Ovary (tissue), 9 donors: Measurements from ENCODE around the gene VASH2. TPM values are rescaled to one million over a fixed set of nuclear protein-coding genes. Genes with fewer than 3 reads are reported as not detected.

Source experiments
- DNase-seq, 5 donors: peaks; one replicate each; pipeline ENCODE4 v3.0.0-alpha.2; 2019 to 2020
- H3K27ac ChIP-seq, 2 donors: fragments of 200-600 bp; one replicate each; pipeline versions ENCODE4 v1.5.1 to v1.8.0; 2019 to 2022
- H3K27me3 ChIP-seq: fragments of 200-600 bp; one replicate; pipeline ENCODE4 v1.8.0; 2022
- H3K36me3 ChIP-seq: fragments of 200-600 bp; sonication (generic); one replicate; pipeline ENCODE4 v1.5.1; 2019
- H3K4me1 ChIP-seq: one replicate; pipeline ENCODE4 v1.8.1; 2013; ENCODE audit warnings: mild to moderate bottlenecking, moderate library complexity; ENCODE audit not compliant: insufficient read depth
- H3K4me3 ChIP-seq: fragments of 200-600 bp; sonication (generic); one replicate; pipeline ENCODE4 v1.5.1; 2017
- H3K9me3 ChIP-seq, 2 donors: fragments of 200-600 bp in 1 of 2; sonication (generic) in 1 of 2; one replicate each; pipeline versions ENCODE4 v1.5.1 to v1.8.1; 2013 to 2019; ENCODE audit warnings: mild to moderate bottlenecking in 1 of 2, moderate library complexity in 1 of 2
- CTCF ChIP-seq, 3 donors: fragments of 450-650 bp in 2 of 3; fragments of 200-600 bp in 1 of 3; IDR thresholded peaks; one replicate each; pipeline versions ENCODE4 v1.5.1 to v1.8.0; 2016 to 2022; ENCODE audit warnings: antibody characterized with exemption in 3 of 3, mild to moderate bottlenecking in 1 of 3
- EP300 ChIP-seq: sonication (generic); formaldehyde crosslinking; IDR thresholded peaks from one replicate; pipeline ENCODE4 v1.6.1; 2017; ENCODE audit warnings: antibody characterized with exemption
- POLR2A ChIP-seq: fragments of 450-650 bp; IDR thresholded peaks from one replicate; pipeline ENCODE4 v1.6.1; 2017; ENCODE audit warnings: antibody characterized with exemption, mild to moderate bottlenecking, moderate library complexity
- WGBS, 3 donors: extraction: QIAGEN DNeasy Blood & Tissue Kit in 1 of 3; methylation state at CpG; one replicate each; pipeline versions ENCODE4 v1.1.5 to v1.1.7; 2013 to 2017; 5-methylcytosine and 5-hydroxymethylcytosine counted together
- intact Hi-C, 4 donors: fragments of 100-400 bp; cut with DNase I; formaldehyde crosslinking; loops; one replicate each; pipeline versions ENCODE4 v1.11.0 to v1.15.1; 2022 to 2023
- polyA plus RNA-seq, 2 donors: library from polyadenylated mRNA; stranded (reverse); fragments of 200-250 nt in 1 of 2; fragments of 350-450 nt in 1 of 2; fragmentation: Illumina TruSeq in 1 of 2; extraction: RNeasy Lipid Tissue Mini Kit (QIAGEN cat#74804) in 1 of 2; gene quantifications; one replicate each; pipeline ENCODE4 v1.2.3, GENCODE V29; 2013 to 2014
- total RNA-seq, 7 donors: library from RNA; depleted of rRNA in 2 of 7; stranded (reverse); fragments of >200 nt in 2 of 7; fragmentation: NEBNext Ultra II Directional in 3 of 7; extraction: Animal tissue kit (Norgen Biotek cat#: 25700) in 3 of 7; gene quantifications; one replicate each; pipeline versions ENCODE4 v1.1.0 to v1.2.4, GENCODE V29; 2016 to 2023
- donor health status: DM: no; HTN: no; CAD: no; lungs with moderate emphysema.
- donor health status: DM: no; HTN: no; CAD: no.
- donor health status: Bipolar disorder and iron deficiency.
- donor health status: DM: yes; HTN: yes; CAD: no.
- donor health status: DM: no; HTN: no; CAD: no.
- donor health status: DM: yes; HTN: yes; CAD: no.

Gene VASH2
- total and polyA plus RNA-seq, 9 donors: 0.28 to 2.1 (median 0.83) TPM

DNA sequence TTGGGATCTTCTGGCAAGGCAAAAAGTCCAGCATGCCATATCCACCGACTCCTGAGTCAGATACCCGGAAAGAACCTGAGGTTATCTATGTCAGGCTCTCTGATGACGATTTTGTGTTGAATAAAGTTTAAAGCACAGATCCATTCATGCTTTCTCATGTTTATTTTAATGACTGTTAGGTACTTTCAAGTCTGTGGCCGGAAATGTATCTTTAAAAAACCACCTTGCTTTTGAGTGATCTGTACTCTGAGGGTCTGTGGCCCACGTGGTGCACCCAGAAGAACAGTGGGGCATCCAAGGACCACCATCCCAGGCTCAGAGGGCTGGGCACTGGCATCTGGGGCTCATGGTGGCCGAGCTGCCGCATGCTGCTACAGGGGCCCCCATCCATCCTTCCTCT is 30.1 kb upstream of the VASH2 start:
- H3K36me3 ChIP-seq: no peaks in the 10 kb centered on the region
- H3K4me1 ChIP-seq: peaks cover 5% of the 10 kb centered on the region
- H3K27ac ChIP-seq: no peak overlapping the region
- no peaks in the 10 kb centered on the region for H3K27me3 ChIP-seq
- TF ChIP-seq CTCF (IDR thresholded peaks at IDR 0.05): no peak
- TF ChIP-seq EP300: no peak
- TF ChIP-seq POLR2A: no peak
- no peak for DNase-seq
- intact Hi-C loops: no loop called here
- H3K9me3 ChIP-seq: peaks cover 0 to 4% of the 10 kb centered on the region in 2 donors
- 71 to 87% (median 78%) methylated on average over 7 of the region's 7 CpGs for WGBS, 3 donors
- no peak overlapping the region for H3K4me3 ChIP-seq

GRCh38 chr1:212920896-212921295 is 29.4 kb upstream of the VASH2 start:
- H3K9me3 ChIP-seq: peaks cover 0 to 4% of the 10 kb centered on the region in 2 donors
- no peaks in the 10 kb centered on the region for H3K27me3 ChIP-seq
- WGBS, 3 donors: 64 to 83% (median 73%) methylated on average over 6 of the region's 6 CpGs
- intact Hi-C loops: no loop called here
- no peaks in the 10 kb centered on the region for H3K36me3 ChIP-seq
- TF ChIP-seq CTCF (IDR thresholded peaks at IDR 0.05) (no peak), EP300 (no peak), POLR2A (no peak)
- no peak overlapping the region for H3K27ac ChIP-seq
- H3K4me3 ChIP-seq: no peak overlapping the region
- H3K4me1 ChIP-seq: peaks cover 5% of the 10 kb centered on the region
- DNase-seq: no peak

- TF ChIP-seq POLR2A: no peak
- TF ChIP-seq EP300: no peak
- no peak for TF ChIP-seq CTCF (IDR thresholded peaks at IDR 0.05)
- DNase-seq: no peak
- intact Hi-C loops: no loop called here
- H3K4me3 ChIP-seq: no peak overlapping the region
- WGBS, 3 donors: 74 to 86% (median 79%) methylated on average over 5 of the region's 5 CpGs
- peaks cover under 1% of the 10 kb centered on the region for H3K4me1 ChIP-seq
- no peaks in the 10 kb centered on the region for H3K27me3 ChIP-seq
- H3K27ac ChIP-seq: no peak overlapping the region
- no peaks in the 10 kb centered on the region for H3K36me3 ChIP-seq
- peaks cover 0 to 4% of the 10 kb centered on the region in 2 donors for H3K9me3 ChIP-seq
Measured at GRCh38 chr1:212922016-212922415, 28.3 kb upstream of the VASH2 start.

DNA sequence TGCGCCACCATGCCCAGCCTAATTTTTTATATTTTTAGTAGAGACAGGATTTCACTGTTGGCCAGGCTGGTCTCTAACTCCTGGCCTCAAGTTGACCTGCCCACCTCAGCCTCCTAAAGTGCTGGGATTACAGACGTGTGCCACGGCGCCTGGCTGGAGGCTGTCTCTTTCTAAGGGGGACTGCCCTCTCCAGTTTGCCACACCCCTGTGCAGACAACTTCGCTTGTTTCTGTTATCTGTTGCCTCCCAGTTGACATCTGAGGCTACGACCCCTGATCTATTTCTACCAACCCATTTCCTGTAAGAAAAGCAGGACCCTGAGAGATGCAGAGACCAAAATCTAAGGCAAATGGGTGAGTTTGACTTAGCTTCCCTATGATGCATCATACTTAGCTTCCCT is 24.0 kb upstream of the VASH2 start:
- WGBS, 3 donors: 90 to 96% (median 94%) methylated on average over 6 of the region's 6 CpGs
- Histone ChIP-seq H3K4me3 (no peak overlapping the region), H3K9me3 (peaks cover 0 to 4% of the 10 kb centered on the region in 2 donors), H3K27ac (no peak overlapping the region), H3K4me1 (no peaks in the 10 kb centered on the region), H3K36me3 (no peaks in the 10 kb centered on the region), H3K27me3 (no peaks in the 10 kb centered on the region)
- no peak for DNase-seq
- TF ChIP-seq EP300: no peak
- no peak for TF ChIP-seq POLR2A
- TF ChIP-seq CTCF (IDR thresholded peaks at IDR 0.05): no peak
- intact Hi-C loops: no loop called here
